ENCODE data around the gene SMAD9. TPM values are rescaled to one million over a fixed set of nuclear protein-coding genes. Genes with fewer than 3 reads are reported as not detected.
A peak's percentile ranks its signal among the peaks of the same experiment; 100 is the strongest.

SMAD9 gene
- total and polyA plus RNA-seq, 10 donors, result 0.67 to 2.9 (median 1.4) TPM

- H3K27ac ChIP-seq, result no peak overlapping the region
- no peaks in the 10 kb centered on the region for H3K9me3 ChIP-seq
- TF ChIP-seq POLR2AphosphoS5 (IDR thresholded peaks at IDR 0.05) (no peak), POLR2A (IDR thresholded peaks at IDR 0.05) (no peak)
- peaks cover 0 to 4% (median 0%) of the 10 kb centered on the region in 7 donors for H3K27me3 ChIP-seq (replicated peaks in 1 of 7)
- no peaks in the 10 kb centered on the region for H3K36me3 ChIP-seq
- intact Hi-C loops (cut with DNase I; ENCODE audit: low total_unique reads), result no loop called here
- no peak overlapping the region for H3K4me3 ChIP-seq
- no peak for DNase-seq
- peaks cover 0 to 5% (median 0%) of the 10 kb centered on the region in 6 donors for H3K4me1 ChIP-seq
Observed at GRCh38 chr13:36857253-36857652, 62.8 kb downstream of the SMAD9 start.

- no peak overlapping the region for H3K4me3 ChIP-seq
- peaks cover 0 to 4% (median 0%) of the 10 kb centered on the region in 7 donors for H3K27me3 ChIP-seq (replicated peaks in 1 of 7)
- intact Hi-C loops (cut with DNase I; ENCODE audit: low total_unique reads), result no loop called here
- no peak overlapping the region for H3K27ac ChIP-seq
- DNase-seq, result no peak
- WGBS, 5 donors, result 81 to 86% (median 84%) methylated on average over 13 of the region's 13 CpGs
- TF ChIP-seq, protein P1, sequence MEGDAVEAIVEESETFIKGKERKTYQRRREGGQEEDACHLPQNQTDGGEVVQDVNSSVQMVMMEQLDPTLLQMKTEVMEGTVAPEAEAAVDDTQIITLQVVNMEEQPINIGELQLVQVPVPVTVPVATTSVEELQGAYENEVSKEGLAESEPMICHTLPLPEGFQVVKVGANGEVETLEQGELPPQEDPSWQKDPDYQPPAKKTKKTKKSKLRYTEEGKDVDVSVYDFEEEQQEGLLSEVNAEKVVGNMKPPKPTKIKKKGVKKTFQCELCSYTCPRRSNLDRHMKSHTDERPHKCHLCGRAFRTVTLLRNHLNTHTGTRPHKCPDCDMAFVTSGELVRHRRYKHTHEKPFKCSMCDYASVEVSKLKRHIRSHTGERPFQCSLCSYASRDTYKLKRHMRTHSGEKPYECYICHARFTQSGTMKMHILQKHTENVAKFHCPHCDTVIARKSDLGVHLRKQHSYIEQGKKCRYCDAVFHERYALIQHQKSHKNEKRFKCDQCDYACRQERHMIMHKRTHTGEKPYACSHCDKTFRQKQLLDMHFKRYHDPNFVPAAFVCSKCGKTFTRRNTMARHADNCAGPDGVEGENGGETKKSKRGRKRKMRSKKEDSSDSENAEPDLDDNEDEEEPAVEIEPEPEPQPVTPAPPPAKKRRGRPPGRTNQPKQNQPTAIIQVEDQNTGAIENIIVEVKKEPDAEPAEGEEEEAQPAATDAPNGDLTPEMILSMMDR (IDR thresholded peaks at IDR 0.05 in 8 of 11, conservative IDR thresholded peaks at IDR 0.05 in 3 of 11), result no peak
- no peak for TF ChIP-seq POLR2A (IDR thresholded peaks at IDR 0.05)
- H3K36me3 ChIP-seq, result no peaks in the 10 kb centered on the region
- H3K9me3 ChIP-seq, result no peaks in the 10 kb centered on the region
- H3K4me1 ChIP-seq, result peaks cover 0 to 5% (median 0%) of the 10 kb centered on the region in 6 donors
Observed at GRCh38 chr13:36850790-36851438, 69.1 kb downstream of the SMAD9 start.

DNA sequence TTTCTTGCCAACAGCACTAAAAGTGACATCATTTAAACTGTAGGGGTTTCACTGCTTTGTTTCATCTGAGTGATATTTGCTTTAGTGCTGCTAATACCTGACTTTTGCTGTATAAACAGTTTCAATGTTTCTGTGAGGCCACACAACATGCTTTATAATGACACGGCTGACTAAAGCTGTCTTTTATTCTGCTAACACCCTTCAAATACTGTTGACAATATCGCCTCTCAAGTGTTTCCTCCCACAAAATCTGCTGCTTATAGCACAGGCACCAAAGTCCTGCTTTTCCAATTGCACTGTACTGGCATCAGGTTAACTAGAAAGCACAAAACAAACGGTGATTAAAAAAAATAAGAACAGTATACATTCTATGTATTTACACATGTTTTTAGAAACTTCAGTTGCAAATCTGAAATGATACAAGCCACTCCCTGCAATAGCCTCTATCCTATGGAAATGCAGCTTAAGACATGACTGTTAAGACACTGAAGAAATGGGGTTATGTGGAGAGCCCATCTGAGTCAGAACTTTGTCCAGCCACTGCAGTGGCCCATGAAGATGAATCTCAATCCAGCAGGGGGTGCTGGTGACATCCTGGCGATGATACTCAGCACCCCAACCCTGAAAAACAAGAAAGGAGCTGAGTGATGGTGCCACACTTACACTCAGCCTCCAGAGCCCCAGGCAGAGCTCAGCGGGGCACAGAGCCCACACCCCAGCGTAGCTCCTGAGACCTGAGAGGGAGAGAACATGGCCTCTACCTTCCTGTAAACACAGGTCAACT lies 71.6 kb downstream of the SMAD9 start:
- 69 to 79% (median 71%) methylated on average over 6 of the region's 6 CpGs for WGBS, 5 donors
- DNase-seq, result no peak
- no peak for TF ChIP-seq POLR2A (IDR thresholded peaks at IDR 0.05)
- TF ChIP-seq, protein P1 (IDR thresholded peaks at IDR 0.05 in 8 of 11, conservative IDR thresholded peaks at IDR 0.05 in 3 of 11), result peak in 2 of 11 experiments; percentile 23 to 29
- Histone ChIP-seq H3K4me3 (no peak overlapping the region), H3K4me1 (peaks cover 0 to 5% (median 0%) of the 10 kb centered on the region in 6 donors), H3K36me3 (peaks cover 0 to 5% (median 0%) of the 10 kb centered on the region in 6 donors), H3K9me3 (no peaks in the 10 kb centered on the region), H3K27ac (no peak overlapping the region), H3K27me3 (replicated peaks in 1 of 7) (peaks cover 0 to 4% (median 0%) of the 10 kb centered on the region in 7 donors)
- intact Hi-C loops (cut with DNase I; ENCODE audit: low total_unique reads), result no loop called here

GRCh38 chr13:36847606-36848005 lies 72.4 kb downstream of the SMAD9 start:
- no peaks in the 10 kb centered on the region for H3K9me3 ChIP-seq

More at GRCh38 chr13:36847606-36848005, 72.4 kb downstream of the SMAD9 start:
- H3K4me3 ChIP-seq, result no peak overlapping the region
- peaks cover 0 to 5% (median 0%) of the 10 kb centered on the region in 6 donors for H3K4me1 ChIP-seq
- peaks cover 0 to 5% (median 0%) of the 10 kb centered on the region in 6 donors for H3K36me3 ChIP-seq
- intact Hi-C loops (cut with DNase I; ENCODE audit: low total_unique reads), result no loop called here
- 62 to 90% (median 76%) methylated on average over 9 of the region's 9 CpGs for WGBS, 5 donors
- peaks cover 0 to 3% (median 0%) of the 10 kb centered on the region in 7 donors for H3K27me3 ChIP-seq (replicated peaks in 1 of 7)
- no peak for DNase-seq
- TF ChIP-seq, protein P1 (IDR thresholded peaks at IDR 0.05 in 8 of 11, conservative IDR thresholded peaks at IDR 0.05 in 3 of 11), result no peak
- TF ChIP-seq POLR2A (IDR thresholded peaks at IDR 0.05), result no peak
- no peak for TF ChIP-seq POLR2AphosphoS5 (IDR thresholded peaks at IDR 0.05)
- H3K27ac ChIP-seq, result no peak overlapping the region
